ENCODE measurements around the gene CPLANE2.

Gene CPLANE2

DNA sequence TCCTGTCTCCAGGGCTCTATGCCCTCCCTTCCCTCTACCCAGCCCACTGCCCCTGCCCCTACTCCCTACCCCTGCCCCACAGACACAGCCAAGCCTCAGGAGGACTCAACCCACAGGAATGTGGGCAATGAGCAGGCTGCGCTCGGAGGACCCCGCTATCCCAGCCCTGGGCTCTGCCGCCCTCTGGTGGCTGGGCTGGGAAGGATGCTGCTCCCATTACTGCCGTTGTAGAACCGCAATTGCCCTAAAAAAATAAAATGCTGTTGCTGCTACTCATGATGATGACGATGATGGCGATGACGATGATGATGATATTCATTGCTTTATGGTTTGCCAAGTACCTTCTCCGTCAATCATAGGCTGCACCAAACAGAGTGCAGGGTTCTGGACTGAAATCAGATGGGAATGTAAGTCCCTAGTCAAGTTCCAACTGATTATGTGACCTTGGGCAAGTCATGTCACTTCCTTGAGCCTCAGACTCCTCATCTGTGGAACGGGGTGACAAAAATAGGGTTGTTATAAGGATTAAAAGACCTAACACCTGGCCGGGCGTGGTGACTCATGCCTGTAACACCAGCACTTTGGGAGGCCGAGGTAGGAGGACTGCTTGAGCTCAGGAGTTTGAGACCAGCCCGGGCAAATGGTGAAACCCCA, 49.1 kb downstream of the CPLANE2 start:
- DNase-seq = peak; percentile 85 to 86

DNA sequence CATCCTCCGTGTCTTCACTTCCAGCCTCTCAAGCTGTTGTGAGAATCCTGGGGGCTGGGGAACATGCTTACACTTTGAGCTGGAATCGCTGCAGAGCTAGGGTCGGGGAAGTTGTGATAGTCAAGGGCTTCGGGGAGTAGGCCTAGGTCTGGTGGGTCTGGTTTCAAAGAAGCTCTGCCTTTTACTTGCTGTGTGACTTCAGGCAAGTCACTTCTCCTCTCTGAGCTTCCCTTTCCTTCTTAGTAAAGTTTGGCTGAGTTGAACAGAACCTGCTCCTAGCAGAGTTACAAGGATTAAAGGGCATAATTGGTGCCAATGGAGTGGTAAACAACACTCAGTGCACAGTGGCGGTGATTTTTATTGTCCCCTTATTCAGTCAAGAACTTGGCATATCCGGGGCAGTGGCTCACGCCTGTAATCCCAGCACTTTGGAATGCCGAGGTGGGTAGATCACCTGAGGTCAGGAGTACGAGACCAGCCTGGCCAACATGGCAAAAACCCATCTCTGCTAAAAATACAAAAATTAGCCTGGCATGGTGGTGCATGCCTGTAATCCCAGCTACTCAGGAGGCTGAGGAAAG, 50.2 kb downstream of the CPLANE2 start:
- DNase-seq = no peak

DNA sequence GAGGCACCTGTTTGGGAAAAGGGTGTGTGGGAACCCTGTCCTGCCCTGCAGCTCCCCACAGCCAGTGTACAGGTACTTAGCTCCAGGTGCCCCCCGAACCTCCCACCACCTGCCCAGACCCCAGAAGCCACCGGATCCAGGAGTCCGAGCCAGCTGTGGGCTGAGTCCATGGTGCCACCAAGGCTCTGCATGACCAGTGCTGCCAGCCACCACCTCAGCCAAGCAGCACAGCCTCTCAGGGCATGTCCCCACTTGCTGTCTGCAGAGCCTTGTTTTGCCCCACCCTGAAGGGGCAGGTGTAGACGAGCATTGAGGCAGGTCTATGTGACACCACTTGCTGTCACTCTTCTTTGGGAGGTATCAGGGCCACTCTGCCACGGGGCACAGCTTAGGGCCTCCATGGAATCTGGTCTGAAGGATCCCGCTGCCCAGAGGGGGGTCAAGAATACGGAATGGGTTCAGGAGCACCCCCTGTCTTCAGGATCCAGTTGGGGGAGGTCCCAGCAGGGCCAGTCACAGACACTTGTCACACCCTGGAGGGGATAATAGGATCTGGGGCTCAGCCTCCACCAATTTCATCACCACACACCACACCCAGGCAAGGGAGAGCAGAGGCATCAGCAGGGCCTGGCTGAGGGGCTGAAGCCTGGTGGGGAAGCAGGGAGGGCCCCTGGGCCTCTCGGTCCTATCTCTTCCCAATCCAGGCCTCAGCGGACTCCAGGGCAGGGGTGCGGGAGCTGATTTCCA, 52.3 kb downstream of the CPLANE2 start:
- no peak for DNase-seq

DNA sequence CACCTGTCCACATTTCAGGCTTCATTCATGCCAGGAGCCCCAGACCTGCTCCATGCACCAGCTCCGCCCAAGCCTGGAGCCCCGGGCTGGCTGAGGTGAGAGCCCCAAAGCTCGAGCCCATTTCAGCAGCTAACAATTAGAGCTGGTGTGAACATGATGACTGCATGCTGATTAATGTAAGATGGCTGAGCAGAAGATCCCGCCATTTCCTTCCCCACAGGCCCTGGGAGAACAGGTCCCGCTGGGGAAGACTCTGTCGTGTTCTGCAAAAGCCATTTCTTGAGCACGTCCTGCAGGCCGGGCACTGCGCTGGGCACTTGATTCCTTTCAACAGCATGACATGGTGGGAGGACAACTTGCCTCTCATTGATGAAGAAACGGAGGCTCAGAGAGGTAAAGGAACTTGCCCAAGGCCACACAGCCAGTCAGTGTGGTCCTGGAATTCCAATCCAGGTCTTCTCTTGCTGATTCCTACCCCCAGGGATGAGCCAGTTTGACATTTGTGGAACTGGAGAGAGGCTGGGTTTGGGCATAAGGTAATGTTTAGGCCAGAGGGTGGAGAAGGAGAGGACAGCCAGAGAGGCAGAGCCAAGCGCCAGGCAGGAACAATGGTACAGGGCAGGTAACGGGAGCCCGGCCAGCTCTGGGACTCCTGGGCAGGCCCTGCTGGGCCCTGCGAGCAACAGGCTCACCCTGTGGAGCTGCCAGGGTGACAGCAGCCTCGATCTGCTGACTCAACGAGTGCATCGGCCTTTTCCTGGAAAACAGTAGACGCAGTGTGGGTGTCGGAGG, 53.0 kb downstream of the CPLANE2 start:
- no peak for DNase-seq

DNA sequence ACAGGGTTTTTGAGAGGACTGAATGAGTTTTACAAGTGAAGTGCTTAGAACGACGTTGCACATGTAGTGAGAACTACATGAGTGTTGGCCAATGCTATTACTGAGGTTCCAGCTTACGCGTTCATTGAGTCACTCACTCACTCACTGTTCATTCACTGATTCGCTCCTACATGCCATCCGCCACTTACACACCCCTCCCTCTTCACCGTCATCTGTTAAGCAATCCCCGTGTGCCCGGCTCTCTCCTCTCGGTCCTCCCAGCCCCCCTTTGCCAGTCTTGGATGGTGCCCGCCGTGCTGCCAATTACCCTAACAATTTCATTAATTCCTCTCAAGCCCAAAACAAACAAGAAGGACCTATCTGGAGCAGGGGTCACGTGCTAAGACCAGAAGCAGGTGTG, 53.8 kb downstream of the CPLANE2 start:
- DNase-seq = no peak

DNA sequence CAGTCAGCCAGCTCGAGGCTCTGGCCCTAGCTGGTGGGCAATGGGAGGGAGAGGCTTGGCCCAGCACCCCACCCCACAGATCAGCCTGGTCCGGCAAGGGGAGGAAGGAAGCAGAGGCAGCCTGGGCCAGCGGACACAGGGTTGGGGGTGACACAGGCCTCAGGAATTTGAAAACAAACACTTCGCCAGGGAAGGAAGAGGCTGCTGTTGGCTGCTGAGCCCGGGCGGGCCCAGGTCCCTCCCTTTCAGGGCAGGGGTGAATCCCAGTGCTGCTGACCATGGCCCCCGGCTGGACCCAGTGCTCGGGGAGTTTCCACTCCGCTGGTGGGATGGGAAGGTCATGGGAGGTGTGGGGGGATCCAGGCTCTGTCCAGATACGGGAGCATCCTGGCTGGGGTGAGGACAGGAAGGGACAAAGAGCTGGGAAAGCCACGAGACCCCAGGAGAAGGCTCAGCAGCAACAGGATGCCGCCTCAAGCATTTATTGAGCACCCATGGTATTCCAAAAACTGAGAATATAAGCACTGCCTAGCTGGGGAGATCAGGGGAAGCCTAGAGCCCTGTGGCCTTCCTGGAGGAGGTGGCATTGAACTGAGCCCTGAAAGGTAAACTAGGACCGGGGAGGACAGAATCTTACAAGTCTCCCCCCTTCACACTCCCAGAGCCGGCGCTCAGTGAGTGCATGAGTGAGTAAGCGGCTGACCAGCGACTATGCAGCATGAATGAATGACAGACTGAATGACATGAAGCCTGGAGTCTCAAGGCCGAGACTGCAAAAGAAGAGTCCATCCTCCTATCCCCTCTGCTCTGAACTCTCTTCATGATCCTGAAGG, 54.9 kb downstream of the CPLANE2 start:
- DNase-seq = no peak

Data from activated T-cell treated with anti-CD3 and anti-CD28 coated beads, Interleukin-2, amount 50 U/mL, for 48 hours (primary cell).